HG03439 (cell line): ENCODE measurements around the gene RALB.

Experiments used
- ATAC-seq: cut with Tn5 transposase; IDR thresholded peaks from one replicate; pipeline ENCODE4 v1.9.1; 2021; ENCODE audit warnings: mild to moderate bottlenecking, moderate library complexity; ENCODE audit not compliant: unreplicated experiment

Gene RALB

DNA sequence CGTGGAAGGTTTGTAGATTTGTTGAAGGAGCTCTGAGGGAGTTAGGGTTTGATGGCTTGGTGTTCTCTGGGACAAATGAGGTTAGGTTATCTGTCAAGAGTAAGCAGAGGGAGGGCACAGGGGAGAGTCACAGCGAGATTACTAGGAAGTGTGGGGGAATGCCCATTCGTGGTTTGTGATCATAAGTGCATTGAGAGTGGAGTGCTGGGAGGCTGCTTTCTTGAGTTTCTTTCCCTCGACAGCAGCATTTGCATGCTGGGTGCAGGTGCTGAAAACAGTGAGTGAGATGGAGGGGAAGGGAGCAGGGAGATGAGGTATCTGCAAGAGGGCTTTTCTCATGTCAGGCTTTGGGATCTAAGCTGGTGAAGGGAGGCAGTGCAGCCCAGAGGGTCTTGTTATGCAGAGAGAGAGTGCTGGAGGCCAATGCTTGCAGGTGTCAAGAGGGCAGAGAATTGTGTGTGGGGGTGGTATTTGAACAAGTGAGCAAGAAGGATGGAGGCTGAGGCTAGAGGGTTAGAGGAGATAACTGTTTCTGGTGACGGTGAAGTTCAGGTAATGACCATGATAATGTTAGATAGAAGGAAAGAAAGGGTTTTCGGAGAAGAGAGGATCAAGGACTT lies 8.8 kb downstream of the RALB start:
- ATAC-seq: peak; percentile 87

DNA sequence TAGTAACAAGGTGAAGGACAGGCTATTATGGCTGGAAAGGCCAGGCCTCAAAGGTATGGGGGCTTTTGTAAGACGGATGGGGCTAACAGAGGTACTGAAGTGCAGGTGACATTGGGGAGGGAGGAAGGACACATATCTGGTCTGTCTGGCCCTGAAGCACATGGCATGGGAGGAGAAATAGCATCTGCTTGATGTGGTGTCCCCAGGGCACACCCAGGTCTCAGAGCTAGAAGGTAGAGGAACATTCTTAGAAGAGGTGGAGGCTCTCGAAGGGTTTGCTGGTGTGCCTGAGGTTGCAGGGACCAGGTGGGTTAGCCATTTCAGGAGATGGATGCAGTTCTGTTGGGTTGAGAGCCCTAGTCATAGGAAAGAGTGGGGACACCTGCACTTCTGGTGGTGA lies 9.5 kb downstream of the RALB start:
- ATAC-seq: no peak

- no peak for ATAC-seq
Measured at GRCh38 chr2:120262761-120263428, 10.2 kb downstream of the RALB start.

GRCh38 chr2:120265006-120265405 lies 12.4 kb downstream of the RALB start:
- ATAC-seq: no peak

DNA sequence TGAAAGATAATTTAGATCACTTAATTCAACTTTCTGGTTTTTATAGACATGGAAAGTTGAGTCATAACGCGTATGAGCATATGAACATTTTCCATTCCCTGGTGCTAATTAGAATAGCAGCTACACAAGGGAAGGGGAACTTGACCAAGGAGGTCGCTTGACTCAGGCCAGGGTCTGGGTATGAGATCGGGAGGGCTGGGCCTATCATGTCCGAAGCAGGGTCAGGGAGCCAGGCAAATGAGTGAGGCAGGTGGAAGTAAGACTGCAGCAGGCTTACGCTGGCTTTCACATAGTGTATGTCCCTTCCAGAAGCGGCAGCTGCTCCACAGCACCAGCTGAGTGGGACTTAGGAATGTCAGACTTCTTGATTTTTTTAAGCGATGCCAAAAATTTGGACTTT lies 14.7 kb downstream of the RALB start:
- no peak for ATAC-seq

DNA sequence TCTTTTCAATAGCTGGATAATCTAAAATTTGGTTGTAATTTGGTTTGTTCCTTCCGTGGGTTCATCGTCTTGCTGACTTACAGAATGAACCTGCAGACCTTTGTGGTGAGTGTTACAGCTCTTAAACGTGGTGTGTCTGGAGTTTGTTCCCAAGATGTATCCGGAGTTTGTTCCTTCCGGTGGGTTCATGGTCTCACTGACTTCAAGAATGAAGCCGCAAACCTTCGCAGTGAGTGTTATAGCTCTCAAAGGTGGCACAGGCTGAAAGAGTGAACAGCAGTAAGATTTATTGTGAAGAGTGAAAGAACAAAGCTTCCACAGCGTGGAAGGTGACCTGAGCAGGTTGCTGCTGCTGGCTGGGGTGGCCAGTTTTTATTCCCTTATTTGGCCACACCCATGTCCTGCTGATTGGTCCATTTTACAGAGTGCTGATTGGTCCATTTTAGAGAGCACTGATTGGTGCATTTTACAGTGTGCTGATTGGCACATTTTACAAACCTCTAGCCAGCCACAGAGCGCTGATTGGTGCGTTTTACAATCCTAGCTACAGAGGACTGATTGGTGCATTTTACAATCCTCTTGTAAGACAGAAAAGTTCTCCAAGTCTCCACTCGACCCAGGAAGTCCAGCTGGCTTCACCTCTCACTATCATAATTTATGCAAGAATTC lies 16.6 kb downstream of the RALB start:
- no peak for ATAC-seq

DNA sequence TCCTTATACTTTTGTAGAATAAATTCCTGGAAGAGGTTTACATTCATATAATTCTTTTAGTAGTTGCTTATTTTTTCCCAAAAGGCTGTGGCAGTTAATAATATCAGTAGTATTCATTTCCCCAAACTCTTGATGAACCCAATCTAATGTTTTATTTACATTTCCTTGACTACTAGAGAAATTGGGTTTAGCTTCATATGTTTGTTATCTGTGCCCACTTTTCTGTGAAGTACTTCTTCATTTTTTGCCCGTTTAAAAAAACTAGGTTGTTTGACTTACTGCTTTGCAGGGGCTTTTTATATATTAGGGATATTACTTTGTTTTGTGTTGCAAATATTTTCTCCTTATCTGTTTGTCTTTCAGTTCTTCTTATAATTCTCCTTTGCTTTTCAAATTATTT lies 17.2 kb downstream of the RALB start:
- ATAC-seq: no peak

- no peak for ATAC-seq
Measured at GRCh38 chr2:120271711-120272379, 19.2 kb downstream of the RALB start.

DNA sequence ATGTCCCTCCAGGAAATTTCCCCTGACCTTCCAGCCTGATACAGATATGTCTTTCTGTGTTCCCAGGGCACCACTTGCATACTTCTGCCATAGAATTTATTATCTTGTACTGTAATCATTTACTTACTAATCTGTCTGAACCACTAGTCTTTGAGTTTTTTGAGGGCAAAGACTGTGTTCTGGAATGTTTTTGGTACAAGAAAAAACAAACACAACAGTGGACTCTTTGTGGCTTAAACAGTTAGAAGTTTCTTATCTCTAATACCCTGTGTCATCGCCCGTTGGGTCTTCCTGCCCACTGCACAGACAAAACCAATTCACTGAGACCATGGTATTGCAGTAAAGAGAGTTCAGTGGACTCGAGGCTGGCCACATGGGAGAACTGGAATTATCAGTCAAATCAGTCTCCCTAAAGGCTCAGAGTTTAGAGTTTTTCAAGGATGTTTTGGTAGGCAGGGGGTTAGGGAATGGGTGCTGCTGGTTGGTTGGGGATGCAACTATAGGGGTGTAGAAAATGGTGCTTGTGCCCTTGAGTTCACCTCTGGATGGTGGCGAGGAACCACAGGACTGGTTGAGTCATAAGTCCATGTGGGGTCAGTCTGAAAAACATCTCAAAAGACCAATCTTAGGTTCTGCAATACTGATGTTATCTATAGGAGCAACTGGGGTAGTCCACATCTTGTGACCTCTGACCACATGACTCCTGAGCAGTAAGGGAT lies 20.3 kb downstream of the RALB start:
- ATAC-seq: no peak

GRCh38 chr2:120275617-120276400 lies 23.2 kb downstream of the RALB start:
- ATAC-seq: no peak

DNA sequence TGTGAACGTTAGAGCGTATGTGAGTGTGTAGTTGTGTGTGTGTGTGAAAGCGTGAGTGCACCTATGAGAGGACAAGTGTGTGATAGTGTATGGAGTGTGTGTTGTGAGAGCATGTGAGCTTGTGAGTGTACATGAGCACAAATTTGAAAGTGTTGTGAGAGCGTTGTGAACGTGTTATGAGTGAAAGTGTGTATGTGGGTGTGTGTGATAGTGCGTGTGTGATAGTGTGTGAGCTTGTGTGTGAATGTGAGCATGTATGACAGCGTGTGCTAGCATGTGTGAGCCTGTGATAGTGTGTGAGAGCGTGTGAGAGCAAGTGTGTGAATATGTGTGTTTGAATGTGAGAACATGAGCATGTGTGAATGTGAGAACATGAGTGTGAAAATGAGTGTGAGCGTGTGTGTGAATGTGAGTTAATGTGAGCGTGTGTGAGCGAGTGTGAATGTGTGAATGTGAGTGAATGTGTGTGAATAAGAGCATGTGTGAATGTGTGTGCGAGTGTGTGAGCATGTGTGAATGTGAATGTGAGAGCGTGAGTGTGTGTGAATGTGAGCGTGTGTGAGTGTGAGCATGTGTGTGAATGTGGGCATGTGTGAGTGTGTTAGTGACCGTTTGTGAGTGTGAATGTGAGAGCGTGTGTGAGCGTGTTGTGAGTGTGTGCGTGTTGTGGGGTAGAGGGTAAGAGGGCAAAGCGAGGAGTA lies 25.0 kb downstream of the RALB start:
- ATAC-seq: no peak

DNA sequence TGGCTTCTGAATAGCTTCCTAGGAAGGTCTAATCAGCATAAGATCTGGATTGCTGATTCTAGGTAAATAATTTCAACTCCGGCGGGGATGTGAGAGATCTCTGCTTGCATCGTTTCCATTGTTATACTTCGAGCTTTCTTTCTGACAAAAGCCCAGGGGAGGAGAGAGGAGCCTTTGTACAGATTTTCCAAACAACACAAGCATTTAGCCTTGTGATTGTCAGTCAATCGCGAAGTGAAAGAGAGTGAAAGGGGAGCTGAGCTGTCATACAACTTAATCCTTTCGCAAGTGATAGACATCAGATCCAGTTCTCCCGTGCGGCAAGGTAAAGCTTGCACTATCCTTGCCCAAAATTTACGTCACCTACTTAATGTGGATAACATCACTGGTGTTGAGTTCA lies 26.2 kb downstream of the RALB start:
- no peak for ATAC-seq

DNA sequence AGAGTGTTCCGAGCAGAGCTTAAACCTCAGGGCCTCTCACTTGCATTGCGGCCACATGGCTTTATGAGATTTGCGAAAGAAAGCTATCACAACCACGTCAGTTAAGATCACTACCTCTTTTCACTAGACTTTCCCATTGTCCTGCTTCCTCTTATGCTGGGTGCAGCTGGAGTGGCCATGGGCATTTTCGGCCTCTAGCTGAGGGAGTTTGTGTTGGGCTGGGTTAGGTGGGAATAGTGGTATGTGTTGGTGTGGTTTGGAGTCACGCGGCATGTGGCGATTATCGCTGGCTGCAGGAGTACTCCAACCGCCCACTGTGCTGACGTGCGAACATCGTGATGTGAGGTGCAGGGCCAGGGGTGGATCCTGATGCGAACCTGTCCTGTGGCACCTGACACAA lies 27.1 kb downstream of the RALB start:
- no peak for ATAC-seq

DNA sequence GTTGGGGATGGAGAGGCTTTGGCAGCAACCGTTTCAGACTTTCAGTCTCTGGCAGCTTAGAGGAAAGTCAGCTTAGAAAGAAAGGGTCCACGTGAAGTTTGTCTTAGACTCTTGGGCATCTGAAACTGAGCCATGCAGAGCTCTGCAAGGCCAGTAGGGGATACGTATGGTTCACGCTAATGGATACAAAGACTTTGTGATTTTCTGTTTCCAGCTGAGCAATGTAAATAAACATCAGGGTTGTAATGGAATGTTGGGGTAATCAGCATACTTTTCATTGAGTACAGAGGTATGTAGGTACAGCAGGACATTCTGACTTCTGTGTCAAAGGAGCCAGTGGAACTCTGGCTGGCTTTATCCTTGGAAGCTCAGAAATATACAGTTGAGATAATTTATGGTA lies 31.0 kb downstream of the RALB start:
- no peak for ATAC-seq

DNA sequence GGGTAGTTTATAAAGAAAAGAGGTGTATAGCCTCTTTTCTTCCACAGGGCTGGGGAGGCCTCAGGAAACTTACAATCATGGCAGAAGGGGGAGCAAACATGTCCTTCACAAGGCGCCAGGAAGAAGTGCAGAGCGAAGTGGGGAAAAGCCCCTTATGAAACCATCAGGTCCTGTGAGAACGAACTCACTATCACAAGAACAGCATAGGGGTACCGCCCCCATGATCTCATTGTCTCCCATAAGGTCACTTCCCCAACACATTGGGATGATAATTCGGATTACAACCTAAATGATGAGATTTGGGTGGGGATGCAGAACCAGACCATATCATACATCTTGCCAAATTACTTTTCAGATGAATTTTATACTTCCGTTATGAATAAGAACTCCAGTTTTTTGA lies 32.4 kb downstream of the RALB start:
- no peak for ATAC-seq

DNA sequence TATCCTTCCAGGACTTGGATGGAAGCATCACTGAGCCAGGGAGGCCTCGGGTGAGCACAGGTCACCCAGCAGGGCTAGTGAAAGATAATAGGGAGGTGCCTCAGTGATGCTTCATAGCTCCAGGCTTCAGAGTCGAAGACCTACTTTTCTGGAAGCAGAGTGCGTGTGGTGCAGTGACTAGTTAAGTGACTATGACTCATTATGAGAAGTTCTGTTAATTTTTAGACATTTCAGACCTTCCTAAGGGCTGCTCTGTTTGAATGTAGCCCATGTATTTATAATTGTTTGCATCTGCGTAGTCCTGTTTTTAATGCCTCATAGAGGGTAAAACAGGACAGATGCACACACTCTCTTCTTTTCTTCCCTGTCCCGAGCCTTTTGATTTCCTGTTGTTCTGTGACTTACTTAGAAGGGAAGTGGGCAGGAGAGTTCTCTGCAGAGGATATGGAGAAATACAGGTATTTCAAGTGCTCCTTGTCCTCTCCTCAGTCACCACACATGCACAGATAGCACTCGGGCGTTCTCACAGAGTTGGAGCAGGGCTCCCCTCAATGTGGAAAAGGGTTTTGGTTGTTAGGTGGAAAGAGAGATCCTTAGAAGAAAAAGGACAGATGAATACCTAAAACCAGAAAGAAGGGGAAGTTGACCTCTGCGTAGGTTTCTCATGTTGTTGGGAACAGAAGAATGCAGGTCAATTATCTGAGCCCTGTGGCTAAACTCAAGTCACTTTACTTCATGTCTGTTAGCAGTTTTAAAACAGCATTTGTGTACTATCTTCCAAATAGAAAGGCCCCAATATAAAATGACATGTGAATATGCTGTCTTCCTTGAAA lies 34.7 kb downstream of the RALB start:
- ATAC-seq: peak; percentile 98

DNA sequence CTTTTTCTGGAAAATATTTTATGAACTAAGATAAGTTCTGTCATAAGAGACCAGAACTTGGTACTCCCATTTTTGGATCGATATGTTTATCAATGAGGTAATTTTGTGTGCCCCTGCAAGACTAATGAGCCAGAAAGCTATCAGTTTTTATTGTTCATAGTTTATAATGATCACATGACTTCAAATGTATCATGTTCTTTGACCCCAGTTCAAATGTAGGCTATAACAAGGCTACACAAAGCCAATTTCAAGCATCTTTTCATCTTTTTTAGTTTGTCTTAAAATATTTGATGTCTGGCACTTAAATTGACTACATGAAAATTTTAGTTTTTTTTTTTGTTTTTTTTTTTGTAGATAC lies 35.3 kb downstream of the RALB start:
- no peak for ATAC-seq

- ATAC-seq: no peak
Measured at GRCh38 chr2:120289221-120289906, 36.7 kb downstream of the RALB start.
